Kidney (tissue), 14 donors: ENCODE measurements around the gene PACS1. TPM values are rescaled to one million over a fixed set of nuclear protein-coding genes. Genes with fewer than 3 reads are reported as not detected.

Experiments used
- DNase-seq, 5 donors: peaks; one replicate each; pipeline ENCODE4 v3.0.0-alpha.2; 2013 to 2020
- FAIRE-seq: peaks from 2 replicates; lab custom pipeline; 2012; peaks lifted over from hg19 to GRCh38; lab: Jason Lieb, UNC
- H3K27ac ChIP-seq, 2 donors: one replicate each; pipeline ENCODE4 v1.7.0; 2013; ENCODE audit warnings: low read depth in 2 of 2, low read length in 2 of 2, inconsistent platforms in 1 of 2
- H3K27me3 ChIP-seq: one replicate; pipeline ENCODE4 v1.7.1; 2013; ENCODE audit warnings: low read length, inconsistent platforms; ENCODE audit not compliant: control insufficient read depth, insufficient read depth
- H3K36me3 ChIP-seq, 3 donors: one replicate each; pipeline versions ENCODE4 v1.7.0 to v1.7.1; 2013; ENCODE audit warnings: low read length in 3 of 3, control low read depth in 1 of 3, inconsistent platforms in 1 of 3; ENCODE audit not compliant: insufficient read depth in 3 of 3, control insufficient read depth in 2 of 3
- H3K4me1 ChIP-seq, 3 donors: one replicate each; pipeline versions ENCODE4 v1.7.0 to v1.7.1; 2013; ENCODE audit warnings: low read length in 3 of 3, inconsistent platforms in 1 of 3, low read depth in 1 of 3; ENCODE audit not compliant: control insufficient read depth in 2 of 3, insufficient read depth in 2 of 3
- H3K4me3 ChIP-seq, 3 donors: one replicate each; pipeline versions ENCODE4 v1.7.0 to v1.8.1; 2013; ENCODE audit warnings: low read length in 3 of 3, control low read depth in 1 of 3, inconsistent platforms in 1 of 3
- H3K9ac ChIP-seq, 3 donors: one replicate each; pipeline versions ENCODE4 v1.7.0 to v1.7.1; 2013; ENCODE audit warnings: low read length in 3 of 3, control low read depth in 1 of 3, inconsistent platforms in 1 of 3
- H3K9me3 ChIP-seq, 3 donors: one replicate each; pipeline versions ENCODE4 v1.7.0 to v1.7.1; 2013; ENCODE audit warnings: low read length in 3 of 3, control low read depth in 1 of 3, inconsistent platforms in 1 of 3; ENCODE audit not compliant: control insufficient read depth in 2 of 3, insufficient read depth in 1 of 3
- intact Hi-C: fragments of 100-400 bp; cut with DNase I; formaldehyde crosslinking; loops from one replicate; pipeline ENCODE4 v1.11.1; 2022
- polyA plus RNA-seq: library from polyadenylated mRNA; stranded (reverse); fragments of 350-450 nt; fragmentation: Illumina TruSeq; extraction: RNeasy Lipid Tissue Mini Kit (QIAGEN cat#74804); gene quantifications from one replicate; pipeline ENCODE4 v1.2.3, GENCODE V29; 2014; ENCODE audit warnings: low read depth, low replicate concordance; ENCODE audit not compliant: insufficient read depth
- total RNA-seq: library from RNA; stranded (reverse); fragmentation: NEBNext Ultra II Directional; extraction: Animal tissue kit (Norgen Biotek cat#: 25700); gene quantifications from one replicate; pipeline ENCODE4 v1.2.1, GENCODE V29; 2021
- TF ChIP-seq, protein P1 (sequence below): IDR thresholded peaks from 3 replicates; pipeline ENCODE4 v1.5.1; 2012; ENCODE audit warnings: mild to moderate bottlenecking, moderate library complexity, borderline replicate concordance; ENCODE audit not compliant: insufficient read depth; ENCODE audit errors: extremely low read depth
- donor health status: control.
- donor health status: control.
- donor health status: control.
- donor health status: control.
- donor health status: control.
- donor health status: DM: yes; HTN: yes; CAD: no.
- donor health status: Normal renal cell carcinoma (clear cell type).

The PACS1 gene
- total and polyA plus RNA-seq, 2 donors from 2014 or later: 23.7 to 91.8 TPM

DNA sequence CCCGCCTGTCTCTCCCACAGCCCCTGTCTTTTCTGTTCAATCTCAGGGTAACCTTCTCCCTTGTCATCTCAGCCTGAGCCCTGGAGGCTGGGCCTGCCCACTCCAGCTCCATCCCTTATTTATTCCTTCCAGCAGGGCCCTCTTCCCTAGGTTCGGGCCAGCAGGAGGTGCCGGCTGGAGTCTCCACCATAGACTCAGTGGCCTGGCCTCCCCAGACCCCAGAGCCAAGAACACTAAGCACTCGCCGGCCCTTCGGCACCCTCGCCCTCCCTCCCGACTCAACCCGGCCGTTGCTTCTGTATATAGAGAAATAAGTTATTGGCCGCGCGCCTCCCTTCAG lies 196.9 kb downstream of the PACS1 start:
- peak overlapping the region; percentile 17 to 51 (median 18) for H3K9ac ChIP-seq
- DNase-seq (no peak), FAIRE-seq (no peak)
- intact Hi-C loops: no loop called here
- H3K27ac ChIP-seq: peak overlapping the region; percentile 32 to 99
- H3K4me3 ChIP-seq: peak overlapping the region; percentile 60 to 92 (median 65)
- peaks cover 2 to 9% (median 3%) of the 10 kb centered on the region in 3 donors for H3K36me3 ChIP-seq
- H3K9me3 ChIP-seq: no peaks in the 10 kb centered on the region
- TF ChIP-seq, protein P1, sequence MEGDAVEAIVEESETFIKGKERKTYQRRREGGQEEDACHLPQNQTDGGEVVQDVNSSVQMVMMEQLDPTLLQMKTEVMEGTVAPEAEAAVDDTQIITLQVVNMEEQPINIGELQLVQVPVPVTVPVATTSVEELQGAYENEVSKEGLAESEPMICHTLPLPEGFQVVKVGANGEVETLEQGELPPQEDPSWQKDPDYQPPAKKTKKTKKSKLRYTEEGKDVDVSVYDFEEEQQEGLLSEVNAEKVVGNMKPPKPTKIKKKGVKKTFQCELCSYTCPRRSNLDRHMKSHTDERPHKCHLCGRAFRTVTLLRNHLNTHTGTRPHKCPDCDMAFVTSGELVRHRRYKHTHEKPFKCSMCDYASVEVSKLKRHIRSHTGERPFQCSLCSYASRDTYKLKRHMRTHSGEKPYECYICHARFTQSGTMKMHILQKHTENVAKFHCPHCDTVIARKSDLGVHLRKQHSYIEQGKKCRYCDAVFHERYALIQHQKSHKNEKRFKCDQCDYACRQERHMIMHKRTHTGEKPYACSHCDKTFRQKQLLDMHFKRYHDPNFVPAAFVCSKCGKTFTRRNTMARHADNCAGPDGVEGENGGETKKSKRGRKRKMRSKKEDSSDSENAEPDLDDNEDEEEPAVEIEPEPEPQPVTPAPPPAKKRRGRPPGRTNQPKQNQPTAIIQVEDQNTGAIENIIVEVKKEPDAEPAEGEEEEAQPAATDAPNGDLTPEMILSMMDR: no peak
- peaks cover 0 to 13% (median 6%) of the 10 kb centered on the region in 3 donors for H3K4me1 ChIP-seq
- H3K27me3 ChIP-seq: no peaks in the 10 kb centered on the region

DNA sequence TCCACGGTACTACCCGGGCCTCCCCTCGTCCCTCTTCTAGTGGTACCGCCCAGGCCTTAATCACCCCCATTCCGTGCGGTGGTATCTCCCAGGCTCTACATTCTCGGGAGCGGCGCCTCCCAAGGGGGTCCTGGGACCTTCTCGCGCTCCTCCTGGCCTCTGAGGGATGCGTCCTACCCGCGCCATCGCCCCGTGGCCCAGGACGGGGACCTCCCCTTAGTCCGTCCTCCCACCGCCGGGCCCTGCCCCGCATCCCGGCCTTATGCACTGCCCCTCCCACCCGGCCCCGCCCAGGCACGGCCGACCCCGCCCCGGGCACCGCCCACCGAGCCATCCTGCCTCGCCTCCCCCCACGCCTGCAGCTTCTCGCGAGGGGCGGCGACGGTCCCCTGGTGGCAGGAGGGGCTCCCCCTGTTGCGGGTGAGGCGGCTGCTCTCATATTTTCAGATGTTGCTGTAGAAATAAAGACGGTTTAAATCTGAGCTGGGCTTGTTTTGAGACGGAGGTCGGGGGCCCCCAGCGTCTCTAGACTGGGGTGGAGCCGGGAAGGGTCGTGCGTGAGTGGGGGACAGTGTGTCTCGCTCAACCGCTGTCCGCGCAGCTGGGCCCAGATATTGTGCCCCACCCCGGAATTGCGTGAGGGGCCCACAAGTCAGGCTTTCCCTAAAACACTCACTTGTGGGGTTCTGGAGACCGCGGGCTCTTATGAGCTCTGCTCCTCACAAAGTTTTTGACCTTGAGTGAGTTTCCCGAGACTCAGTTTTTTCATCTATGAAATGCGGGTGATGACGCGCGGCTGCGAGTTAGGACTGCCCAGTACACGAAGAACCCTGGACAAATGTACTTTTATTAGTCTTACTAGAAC lies 197.5 kb downstream of the PACS1 start:
- Histone ChIP-seq H3K4me1 (peaks cover 0 to 13% (median 6%) of the 10 kb centered on the region in 3 donors), H3K36me3 (peaks cover 6 to 9% (median 9%) of the 10 kb centered on the region in 3 donors), H3K4me3 (peak overlapping the region; percentile 69 to 92 (median 85)), H3K27me3 (no peaks in the 10 kb centered on the region), H3K27ac (peak overlapping the region; percentile 98 to 99), H3K9ac (peak overlapping the region; percentile 42 to 97 (median 68)), H3K9me3 (no peaks in the 10 kb centered on the region)
- intact Hi-C loops: no loop called here
- TF ChIP-seq, protein P1: no peak
- DNase-seq (peak; percentile 92 to 98 (median 96)), FAIRE-seq (no peak)

DNA sequence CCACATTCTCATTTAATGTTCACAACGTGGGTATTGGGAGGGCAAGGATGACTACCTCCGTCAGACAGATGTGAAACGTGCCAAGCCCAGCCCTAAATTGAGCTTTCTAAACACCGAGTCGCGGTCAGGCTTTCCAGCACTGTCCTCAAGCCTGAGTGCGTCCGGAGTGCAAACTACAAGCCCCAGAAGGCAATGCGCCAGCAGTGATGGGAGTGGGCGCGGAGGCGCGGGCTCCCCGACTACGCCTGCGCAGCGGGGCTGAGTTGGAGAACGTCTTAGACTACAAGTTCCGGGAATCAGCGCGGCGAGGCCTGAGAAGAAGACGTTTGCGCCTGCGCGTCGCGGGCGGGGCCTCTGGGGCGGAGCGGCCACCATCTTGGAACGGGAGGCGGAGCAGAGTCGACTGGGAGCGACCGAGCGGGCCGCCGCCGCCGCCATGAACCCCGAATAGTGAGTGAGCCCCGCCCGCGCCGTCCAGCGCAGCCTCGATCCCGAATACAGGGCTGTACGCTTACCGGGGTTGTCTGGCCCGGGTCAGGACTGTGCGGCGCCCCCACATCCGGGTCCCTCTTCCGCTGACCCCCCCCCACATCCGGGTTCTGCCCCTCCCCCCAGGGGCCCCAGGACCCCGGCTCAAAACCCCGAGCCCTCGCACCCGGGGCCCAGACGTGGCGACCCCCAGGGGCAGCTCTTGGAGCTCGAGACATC lies 198.3 kb downstream of the PACS1 start, which contains the start of gene RAB1B:
TSS of gene RAB1B (plus strand) at position 396 of the 708 bp plus-strand sequence. CDS start at position 437, 41 bp downstream.
- Histone ChIP-seq H3K27me3 (no peaks in the 10 kb centered on the region), H3K9ac (peak within 1 kb of the TSS; percentile 52 to 97 (median 95)), H3K9me3 (no peaks in the 10 kb centered on the region), H3K4me1 (peaks cover 0 to 13% (median 6%) of the 10 kb centered on the region in 3 donors), H3K36me3 (peaks cover 9 to 17% (median 17%) of the 10 kb centered on the region in 3 donors), H3K27ac (peak within 1 kb of the TSS; percentile 98 to 99), H3K4me3 (peak within 1 kb of the TSS; percentile 75 to 92 (median 85))
- TF ChIP-seq, protein P1: no peak
- intact Hi-C loops: no loop called here
- peak; percentile 54 for FAIRE-seq
- DNase-seq: peak; percentile 100
